SK-N-SH treated with all-trans-retinoic acid at 6 μM for 48 hours (cell line): ENCODE results near the gene MRGPRG.

Source experiments
- ARNTL ChIP-seq: fragments of 450-650 bp; formaldehyde crosslinking; IDR thresholded peaks from 2 replicates; pipeline ENCODE4 v1.5.0; 2020; ENCODE audit warnings: low read depth, mild to moderate bottlenecking, moderate library complexity, borderline replicate concordance
- GLIS3 ChIP-seq: fragments of 250-450 bp; sonication (Bioruptor Pico); IDR thresholded peaks from 2 replicates; pipeline ENCODE4 v1.5.0; 2020; ENCODE audit warnings: mild to moderate bottlenecking, moderate library complexity
- ZNF565 ChIP-seq: fragments of 450-650 bp; formaldehyde crosslinking; conservative IDR thresholded peaks from 2 replicates; pipeline ENCODE4 v1.5.0; 2020; ENCODE audit warnings: low read depth, mild to moderate bottlenecking, moderate library complexity
- TF ChIP-seq, protein P1 (sequence below): fragments of 250-450 bp; sonication (Bioruptor Pico); IDR thresholded peaks from 2 replicates; pipeline ENCODE4 v1.8.0; 2020; ENCODE audit warnings: mild to moderate bottlenecking, moderate library complexity, borderline replicate concordance
- TF ChIP-seq, protein P2 (sequence below): fragments of 250-450 bp; sonication (Bioruptor Pico); IDR thresholded peaks from 2 replicates; pipeline ENCODE4 v1.5.1; 2020; ENCODE audit warnings: low read depth, mild to moderate bottlenecking, moderate library complexity
- TF ChIP-seq, protein P3 (sequence below): fragments of 250-450 bp; sonication (Bioruptor Pico); IDR thresholded peaks from 2 replicates; pipeline ENCODE4 v1.5.1; 2021; ENCODE audit warnings: mild to moderate bottlenecking, moderate library complexity

DNA sequence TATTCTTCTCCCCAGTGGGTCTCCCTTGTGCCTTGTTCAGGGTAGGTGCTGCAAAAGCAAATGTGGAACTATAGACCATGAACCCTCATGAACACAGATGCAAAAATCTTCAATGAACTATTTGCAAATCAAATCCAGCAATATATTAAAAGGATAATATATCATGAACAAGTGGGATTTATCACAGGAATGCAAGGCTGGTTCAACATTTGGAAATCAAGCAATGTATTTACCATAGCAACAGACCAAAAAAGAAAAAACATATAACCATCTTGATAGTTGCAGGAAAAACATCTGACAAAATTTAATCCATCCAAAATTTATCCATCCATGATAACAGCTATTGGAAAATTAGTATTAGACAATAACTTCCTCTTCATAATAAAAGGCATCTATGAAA is 42.1 kb downstream of the MRGPRG start:
- TF ChIP-seq, protein P1, sequence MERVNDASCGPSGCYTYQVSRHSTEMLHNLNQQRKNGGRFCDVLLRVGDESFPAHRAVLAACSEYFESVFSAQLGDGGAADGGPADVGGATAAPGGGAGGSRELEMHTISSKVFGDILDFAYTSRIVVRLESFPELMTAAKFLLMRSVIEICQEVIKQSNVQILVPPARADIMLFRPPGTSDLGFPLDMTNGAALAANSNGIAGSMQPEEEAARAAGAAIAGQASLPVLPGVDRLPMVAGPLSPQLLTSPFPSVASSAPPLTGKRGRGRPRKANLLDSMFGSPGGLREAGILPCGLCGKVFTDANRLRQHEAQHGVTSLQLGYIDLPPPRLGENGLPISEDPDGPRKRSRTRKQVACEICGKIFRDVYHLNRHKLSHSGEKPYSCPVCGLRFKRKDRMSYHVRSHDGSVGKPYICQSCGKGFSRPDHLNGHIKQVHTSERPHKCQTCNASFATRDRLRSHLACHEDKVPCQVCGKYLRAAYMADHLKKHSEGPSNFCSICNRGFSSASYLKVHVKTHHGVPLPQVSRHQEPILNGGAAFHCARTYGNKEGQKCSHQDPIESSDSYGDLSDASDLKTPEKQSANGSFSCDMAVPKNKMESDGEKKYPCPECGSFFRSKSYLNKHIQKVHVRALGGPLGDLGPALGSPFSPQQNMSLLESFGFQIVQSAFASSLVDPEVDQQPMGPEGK (CRISPR knock-in tag), result no peak
- TF ChIP-seq, protein P2, sequence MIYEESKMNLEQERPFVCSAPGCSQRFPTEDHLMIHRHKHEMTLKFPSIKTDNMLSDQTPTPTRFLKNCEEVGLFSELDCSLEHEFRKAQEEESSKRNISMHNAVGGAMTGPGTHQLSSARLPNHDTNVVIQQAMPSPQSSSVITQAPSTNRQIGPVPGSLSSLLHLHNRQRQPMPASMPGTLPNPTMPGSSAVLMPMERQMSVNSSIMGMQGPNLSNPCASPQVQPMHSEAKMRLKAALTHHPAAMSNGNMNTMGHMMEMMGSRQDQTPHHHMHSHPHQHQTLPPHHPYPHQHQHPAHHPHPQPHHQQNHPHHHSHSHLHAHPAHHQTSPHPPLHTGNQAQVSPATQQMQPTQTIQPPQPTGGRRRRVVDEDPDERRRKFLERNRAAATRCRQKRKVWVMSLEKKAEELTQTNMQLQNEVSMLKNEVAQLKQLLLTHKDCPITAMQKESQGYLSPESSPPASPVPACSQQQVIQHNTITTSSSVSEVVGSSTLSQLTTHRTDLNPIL (CRISPR knock-in tag), result no peak
- TF ChIP-seq ZNF565 (CRISPR knock-in tag), result no peak
- no peak for TF ChIP-seq GLIS3 (CRISPR knock-in tag)
- TF ChIP-seq, protein P3, sequence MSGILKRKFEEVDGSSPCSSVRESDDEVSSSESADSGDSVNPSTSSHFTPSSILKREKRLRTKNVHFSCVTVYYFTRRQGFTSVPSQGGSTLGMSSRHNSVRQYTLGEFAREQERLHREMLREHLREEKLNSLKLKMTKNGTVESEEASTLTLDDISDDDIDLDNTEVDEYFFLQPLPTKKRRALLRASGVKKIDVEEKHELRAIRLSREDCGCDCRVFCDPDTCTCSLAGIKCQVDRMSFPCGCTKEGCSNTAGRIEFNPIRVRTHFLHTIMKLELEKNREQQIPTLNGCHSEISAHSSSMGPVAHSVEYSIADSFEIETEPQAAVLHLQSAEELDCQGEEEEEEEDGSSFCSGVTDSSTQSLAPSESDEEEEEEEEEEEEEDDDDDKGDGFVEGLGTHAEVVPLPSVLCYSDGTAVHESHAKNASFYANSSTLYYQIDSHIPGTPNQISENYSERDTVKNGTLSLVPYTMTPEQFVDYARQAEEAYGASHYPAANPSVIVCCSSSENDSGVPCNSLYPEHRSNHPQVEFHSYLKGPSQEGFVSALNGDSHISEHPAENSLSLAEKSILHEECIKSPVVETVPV (CRISPR knock-in tag), result no peak
- no peak for TF ChIP-seq ARNTL (CRISPR knock-in tag)
